ENCODE measurements around the gene EVX2.

The EVX2 gene

GRCh38 chr2:176083796-176084261 lies at the start of gene EVX2:
EVX2 (minus strand) TSS chr2:176083962; CDS start chr2:176083776, 186 bp downstream.
- DNase-seq (ENCODE audit: low read depth, low spot score): no peak

GRCh38 chr2:176133389-176133788 lies 49.6 kb upstream of the EVX2 start:
- no peak for DNase-seq (ENCODE audit: low read depth, low spot score)

GRCh38 chr2:176132205-176133171 lies 48.7 kb upstream of the EVX2 start:
- no peak for DNase-seq (ENCODE audit: low read depth, low spot score)

GRCh38 chr2:176131848-176132158 lies 48.0 kb upstream of the EVX2 start:
- no peak for DNase-seq (ENCODE audit: low read depth, low spot score)

GRCh38 chr2:176130957-176131847 lies 47.4 kb upstream of the EVX2 start:
- no peak for DNase-seq (ENCODE audit: low read depth, low spot score)

- no peak for DNase-seq (ENCODE audit: low read depth, low spot score)
Observed at GRCh38 chr2:176130147-176130956, 46.6 kb upstream of the EVX2 start.

- DNase-seq (ENCODE audit: low read depth, low spot score): no peak
Observed at GRCh38 chr2:176129813-176130146, 46.0 kb upstream of the EVX2 start.

- DNase-seq (ENCODE audit: low read depth, low spot score): no peak
Observed at GRCh38 chr2:176128982-176129796, 45.4 kb upstream of the EVX2 start, which contains the start of gene HOXD8. HOXD8 (plus strand) TSS chr2:176129705; CDS start chr2:176130367, 662 bp downstream.

GRCh38 chr2:176128172-176128981 lies 44.6 kb upstream of the EVX2 start:
- no peak for DNase-seq (ENCODE audit: low read depth, low spot score)

- DNase-seq (ENCODE audit: low read depth, low spot score): no peak
Observed at GRCh38 chr2:176127774-176128072, 44.0 kb upstream of the EVX2 start.

- DNase-seq (ENCODE audit: low read depth, low spot score): peak; percentile 36
Observed at GRCh38 chr2:176126929-176127773, 43.4 kb upstream of the EVX2 start.

- no peak for DNase-seq (ENCODE audit: low read depth, low spot score)
Observed at GRCh38 chr2:176125772-176126054, 42.0 kb upstream of the EVX2 start.

- DNase-seq (ENCODE audit: low read depth, low spot score): no peak
Observed at GRCh38 chr2:176124947-176125771, 41.4 kb upstream of the EVX2 start.

- DNase-seq (ENCODE audit: low read depth, low spot score): no peak
Observed at GRCh38 chr2:176124110-176124946, 40.6 kb upstream of the EVX2 start.

- no peak for DNase-seq (ENCODE audit: low read depth, low spot score)
Observed at GRCh38 chr2:176123411-176124109, 39.8 kb upstream of the EVX2 start.

- no peak for DNase-seq (ENCODE audit: low read depth, low spot score)
Observed at GRCh38 chr2:176122683-176123410, 39.1 kb upstream of the EVX2 start, which contains the start of gene HOXD9. HOXD9 (plus strand) TSS chr2:176122719; CDS start chr2:176122769, 50 bp downstream.

Data from smooth muscle cell of the brain vasculature (primary cell).